Small intestine (tissue), 7 donors: ENCODE results near the gene APPL2. TPM values are rescaled to one million over a fixed set of nuclear protein-coding genes. Genes with fewer than 3 reads are reported as not detected.

Experiments used
- DNase-seq, 2 donors: peaks; one replicate each; pipeline versions ENCODE4 v3.0.0 to v3.0.0-alpha.2; 2013
- FAIRE-seq: peaks from 2 replicates; lab custom pipeline; 2012; peaks lifted over from hg19 to GRCh38; lab: Jason Lieb, UNC
- H3K27ac ChIP-seq, 3 donors: one replicate each; pipeline ENCODE4 v1.5.1; 2013; ENCODE audit warnings: low read length in 2 of 3, mild to moderate bottlenecking in 2 of 3, control low read depth in 1 of 3, inconsistent platforms in 1 of 3, low read depth in 1 of 3, moderate library complexity in 1 of 3
- H3K27me3 ChIP-seq, 3 donors: one replicate each; pipeline ENCODE4 v1.6.1; 2013; ENCODE audit warnings: low read length in 3 of 3, inconsistent platforms in 1 of 3; ENCODE audit not compliant: control insufficient read depth in 3 of 3, insufficient read depth in 3 of 3
- H3K36me3 ChIP-seq, 3 donors: one replicate each; pipeline ENCODE4 v1.6.1; 2013; ENCODE audit warnings: low read length in 3 of 3, inconsistent platforms in 1 of 3, low read depth in 1 of 3, mild to moderate bottlenecking in 1 of 3, moderate library complexity in 1 of 3; ENCODE audit not compliant: control insufficient read depth in 3 of 3, insufficient read depth in 2 of 3
- H3K4me1 ChIP-seq, 3 donors: one replicate each; pipeline ENCODE4 v1.6.1; 2013; ENCODE audit warnings: low read length in 2 of 3, inconsistent platforms in 1 of 3, low read depth in 1 of 3, mild to moderate bottlenecking in 1 of 3, moderate library complexity in 1 of 3; ENCODE audit not compliant: control insufficient read depth in 3 of 3, insufficient read depth in 2 of 3
- H3K4me3 ChIP-seq, 3 donors: one replicate each; pipeline ENCODE4 v1.5.1; 2013; ENCODE audit warnings: low read length in 3 of 3, control low read depth in 1 of 3, inconsistent platforms in 1 of 3, low read depth in 1 of 3, mild to moderate bottlenecking in 1 of 3, moderate library complexity in 1 of 3
- H3K9me3 ChIP-seq, 2 donors: one replicate each; pipeline ENCODE4 v1.6.1; 2013; ENCODE audit warnings: low read depth in 1 of 2, low read length in 1 of 2; ENCODE audit not compliant: control insufficient read depth in 2 of 2, insufficient read depth in 1 of 2
- WGBS, 3 donors: extraction: QIAGEN DNeasy Blood & Tissue Kit; methylation state at CpG; one replicate each; pipeline ENCODE4 v1.1.7; 2013; 5-methylcytosine and 5-hydroxymethylcytosine counted together
- polyA plus RNA-seq, 4 donors: library from polyadenylated mRNA; stranded (reverse) in 3 of 4; unstranded in 1 of 4; fragments of 200-250 nt in 3 of 4; fragments of 120-200 nt in 1 of 4; gene quantifications; one replicate each; pipeline versions ENCODE4 v1.2.1 to v1.2.3, GENCODE V29; 2013
- donor health status: healthy with polysubstance abuse.
- donor health status: control.
- donor health status: control.
- donor health status: Bipolar disorder and iron deficiency.
- donor health status: healthy.

APPL2 gene
- polyA plus RNA-seq, 4 donors, result 22.8 to 96.4 (median 82.8) TPM

GRCh38 chr12:105162174-105162573 lies 73.8 kb downstream of the APPL2 start:
- FAIRE-seq, result no peak

DNA sequence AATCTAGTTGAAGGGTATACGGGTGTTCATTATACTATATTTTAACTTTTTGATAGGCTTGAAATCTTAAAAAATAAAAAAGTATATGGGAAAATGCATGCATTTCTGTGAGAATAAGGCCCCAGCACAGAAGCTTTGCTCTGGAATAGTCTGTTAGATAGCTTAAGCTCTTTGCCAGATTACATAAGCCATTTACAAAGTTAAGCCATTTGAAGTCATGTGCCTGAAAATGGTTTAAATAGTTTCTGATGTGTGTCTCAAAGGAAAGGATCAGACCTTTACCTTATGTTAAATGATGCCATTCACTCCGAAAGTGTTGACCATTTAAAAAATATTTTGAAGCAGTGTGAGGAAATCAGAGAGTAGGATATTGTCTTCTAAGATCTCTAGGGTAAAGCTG lies 77.1 kb downstream of the APPL2 start:
- H3K4me1 ChIP-seq, result no peaks in the 10 kb centered on the region
- H3K9me3 ChIP-seq, result no peaks in the 10 kb centered on the region
- FAIRE-seq (no peak), DNase-seq (no peak)
- no peak overlapping the region for H3K27ac ChIP-seq
- H3K27me3 ChIP-seq, result no peaks in the 10 kb centered on the region
- H3K36me3 ChIP-seq, result peaks cover 3 to 21% (median 16%) of the 10 kb centered on the region in 3 donors
- no peak overlapping the region for H3K4me3 ChIP-seq
- 93 to 97% (median 95%) methylated on average over 2 of the region's 2 CpGs for WGBS, 3 donors

More at GRCh38 chr12:105162174-105162573, 73.8 kb downstream of the APPL2 start:
- Histone ChIP-seq H3K27me3 (no peaks in the 10 kb centered on the region), H3K4me1 (no peaks in the 10 kb centered on the region), H3K9me3 (no peaks in the 10 kb centered on the region), H3K36me3 (peaks cover 11 to 18% (median 18%) of the 10 kb centered on the region in 3 donors), H3K27ac (no peak overlapping the region), H3K4me3 (no peak overlapping the region)
- no peak for DNase-seq
- WGBS, 3 donors, result 92 to 96% (median 92%) methylated on average over 3 of the region's 3 CpGs

DNA sequence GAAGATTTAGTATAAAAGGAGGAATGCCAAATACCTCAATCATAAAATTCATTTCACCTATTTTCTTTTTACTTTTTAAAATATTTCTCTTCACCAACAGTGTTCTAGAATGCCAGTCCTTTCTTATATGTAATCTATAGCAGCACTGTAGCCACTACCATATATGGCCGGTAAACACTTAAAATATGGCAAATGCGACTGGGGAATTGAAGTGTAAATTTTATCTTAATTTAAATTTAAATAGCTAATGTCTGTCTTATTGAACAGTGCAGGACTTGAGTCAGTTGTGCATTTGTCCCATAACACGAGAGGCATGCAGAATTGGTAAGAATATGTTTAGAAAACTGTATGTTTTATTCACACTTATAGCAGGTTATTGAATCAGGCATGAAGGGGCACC lies 78.4 kb downstream of the APPL2 start:
- H3K27ac ChIP-seq, result no peak overlapping the region
- no peak overlapping the region for H3K4me3 ChIP-seq
- no peaks in the 10 kb centered on the region for H3K27me3 ChIP-seq
- 92 to 97% (median 94%) methylated on average over 3 of the region's 3 CpGs for WGBS, 3 donors
- no peak for FAIRE-seq
- no peaks in the 10 kb centered on the region for H3K9me3 ChIP-seq
- no peak for DNase-seq
- peaks cover 2 to 16% (median 14%) of the 10 kb centered on the region in 3 donors for H3K36me3 ChIP-seq
- H3K4me1 ChIP-seq, result no peaks in the 10 kb centered on the region

DNA sequence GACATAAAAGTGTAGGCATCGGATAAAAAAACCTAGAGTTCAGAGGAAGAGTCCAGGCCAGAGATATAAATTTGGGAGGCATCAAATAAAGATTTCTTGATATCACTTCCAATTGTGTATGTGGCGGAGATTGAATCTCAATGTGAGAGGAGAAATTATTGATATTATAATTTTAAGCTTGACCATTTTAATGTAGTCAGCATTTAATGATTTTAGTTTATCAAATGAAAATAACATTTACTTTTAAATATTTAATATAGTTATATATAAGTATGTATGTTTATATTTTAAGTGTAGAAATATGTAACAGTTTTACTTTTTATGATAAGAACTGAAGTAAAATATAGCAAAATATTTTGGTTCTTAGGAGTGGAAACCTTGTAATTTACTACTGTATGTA lies 79.7 kb downstream of the APPL2 start:
- no peaks in the 10 kb centered on the region for H3K4me1 ChIP-seq
- WGBS, 3 donors, result 95 to 100% (median 99%) methylated on average over 2 of the region's 2 CpGs
- DNase-seq (no peak), FAIRE-seq (peak; percentile 90)
- H3K4me3 ChIP-seq, result no peak overlapping the region
- no peaks in the 10 kb centered on the region for H3K9me3 ChIP-seq
- H3K27ac ChIP-seq, result no peak overlapping the region
- H3K27me3 ChIP-seq, result no peaks in the 10 kb centered on the region
- H3K36me3 ChIP-seq, result peaks cover 2 to 14% (median 12%) of the 10 kb centered on the region in 3 donors

DNA sequence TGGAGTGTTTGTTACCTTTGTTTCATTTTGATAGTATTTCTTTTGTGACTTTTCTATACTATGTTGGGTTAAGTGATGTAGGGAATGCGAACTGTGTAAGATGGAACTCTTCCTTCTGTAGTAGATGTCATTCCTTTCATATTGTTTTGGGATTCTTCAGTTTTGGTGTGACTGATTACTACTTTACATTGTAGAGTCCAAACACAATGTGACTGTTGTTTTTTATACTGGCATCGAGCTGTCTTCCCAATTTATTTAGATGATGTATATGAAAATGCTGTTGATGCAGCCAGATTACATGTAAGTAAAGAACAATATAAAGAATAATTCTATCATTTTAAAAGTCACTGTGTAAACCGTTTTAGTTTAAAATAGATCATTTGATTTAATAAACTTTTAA lies 93.7 kb downstream of the APPL2 start:
- Histone ChIP-seq H3K9me3 (no peaks in the 10 kb centered on the region), H3K4me3 (no peak overlapping the region), H3K27me3 (no peaks in the 10 kb centered on the region), H3K4me1 (no peaks in the 10 kb centered on the region), H3K36me3 (peaks cover 4 to 9% (median 6%) of the 10 kb centered on the region in 3 donors), H3K27ac (no peak overlapping the region)
- whole genome bisulfite sequencing, 3 donors, result 90 to 96% (median 95%) methylated on average over 3 of the region's 3 CpGs
- no peak for FAIRE-seq
- no peak for DNase-seq

DNA sequence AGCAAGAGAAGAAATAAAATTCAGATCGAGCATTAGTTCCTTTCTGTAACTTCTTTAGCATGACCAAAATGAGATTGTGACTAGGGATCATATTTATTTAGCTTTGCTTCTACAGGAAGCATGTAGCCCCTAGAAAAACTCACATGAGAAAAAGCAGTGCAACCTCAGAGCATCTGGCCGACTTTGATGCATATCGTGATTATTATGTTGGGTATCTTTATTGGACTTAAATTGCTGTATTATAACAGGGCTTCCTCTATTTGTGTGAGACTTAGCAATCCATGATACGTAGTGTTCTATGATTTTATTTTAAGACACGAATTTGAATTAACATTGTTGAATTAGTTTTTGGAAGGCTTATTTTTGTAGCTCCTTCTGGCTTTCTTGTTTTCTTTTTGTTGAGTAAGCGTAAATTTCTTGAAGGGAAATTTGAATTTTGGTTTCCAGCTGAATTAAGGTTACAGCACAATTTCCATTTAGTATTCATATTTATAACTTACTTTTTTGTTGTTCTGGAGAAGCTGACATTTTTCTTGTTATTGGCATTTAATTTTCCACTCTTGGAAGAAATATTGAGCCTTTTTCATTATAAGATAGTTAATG lies 94.6 kb downstream of the APPL2 start:
- no peaks in the 10 kb centered on the region for H3K4me1 ChIP-seq
- FAIRE-seq (no peak), DNase-seq (no peak)
- H3K4me3 ChIP-seq, result no peak overlapping the region
- WGBS, 3 donors, result 88 to 93% (median 90%) methylated on average over 6 of the region's 6 CpGs
- no peaks in the 10 kb centered on the region for H3K9me3 ChIP-seq
- no peak overlapping the region for H3K27ac ChIP-seq
- no peaks in the 10 kb centered on the region for H3K27me3 ChIP-seq
- peaks cover 2 to 7% (median 4%) of the 10 kb centered on the region in 3 donors for H3K36me3 ChIP-seq

- FAIRE-seq, result no peak
- WGBS, 3 donors, result 85 to 94% (median 94%) methylated on average over 2 of the region's 2 CpGs
These were observed 97.7 kb downstream of the APPL2 start for GRCh38 chr12:105138248-105138647.

More at GRCh38 chr12:105138248-105138647, 97.7 kb downstream of the APPL2 start:
- H3K4me1 ChIP-seq, result no peaks in the 10 kb centered on the region
- no peaks in the 10 kb centered on the region for H3K9me3 ChIP-seq
- DNase-seq, result no peak
- H3K4me3 ChIP-seq, result no peak overlapping the region
- no peak overlapping the region for H3K27ac ChIP-seq
- H3K27me3 ChIP-seq, result no peaks in the 10 kb centered on the region
- H3K36me3 ChIP-seq, result peaks cover 2 to 7% (median 4%) of the 10 kb centered on the region in 3 donors
